Natural killer cell (primary cell): ENCODE measurements around the gene TACC2. TPM values are rescaled to one million over a fixed set of nuclear protein-coding genes. Genes with fewer than 3 reads are reported as not detected.
A peak's percentile ranks its signal among the peaks of the same experiment; 100 is the strongest.

Source experiments
- ATAC-seq, 3 donors: fragments of 150-1000 bp in 2 of 3; fragments of 200-7000 bp in 1 of 3; cut with Tn5 transposase; 1 replicate in 1 of 3; 2 replicates in 2 of 3; pipeline ENCODE4 v1.10.0; 2021; ENCODE audit warnings: mild to moderate bottlenecking in 2 of 3, moderate library complexity in 2 of 3
- DNase-seq, 2 donors: peaks; one replicate each; pipeline versions ENCODE4 v3.0.0 to v3.0.0-alpha.2; 2013 to 2021; ENCODE audit warnings: mixed read lengths in 1 of 2
- H3K27ac ChIP-seq: one replicate; pipeline ENCODE4 v1.5.1; 2013; ENCODE audit warnings: mild to moderate bottlenecking, low read length
- H3K27me3 ChIP-seq: one replicate; pipeline ENCODE4 v1.6.1; 2013; ENCODE audit warnings: low read length; ENCODE audit not compliant: control insufficient read depth, insufficient read depth
- H3K36me3 ChIP-seq: one replicate; pipeline ENCODE4 v1.6.1; 2013; ENCODE audit warnings: low read length; ENCODE audit not compliant: control insufficient read depth, insufficient read depth
- H3K4me1 ChIP-seq: one replicate; pipeline ENCODE4 v1.6.1; 2013; ENCODE audit warnings: low read length; ENCODE audit not compliant: control insufficient read depth, insufficient read depth
- H3K4me3 ChIP-seq: one replicate; pipeline ENCODE4 v1.5.1; 2013; ENCODE audit warnings: low read length
- H3K9me3 ChIP-seq: one replicate; pipeline ENCODE4 v1.6.1; 2013; ENCODE audit warnings: low read length; ENCODE audit not compliant: control insufficient read depth, insufficient read depth
- H3K27ac Mint-ChIP-seq, 2 donors: one replicate each; pipeline ENCODE4 v1.8.0; 2022; ENCODE audit warnings: mild to moderate bottlenecking in 2 of 2, mixed read lengths in 2 of 2, moderate library complexity in 1 of 2
- H3K27me3 Mint-ChIP-seq, 2 donors: one replicate each; pipeline ENCODE4 v1.8.0; 2022; ENCODE audit warnings: low read depth in 2 of 2, mixed read lengths in 2 of 2
- H3K36me3 Mint-ChIP-seq: one replicate; pipeline ENCODE4 v1.8.0; 2022; ENCODE audit warnings: mixed read lengths
- H3K4me1 Mint-ChIP-seq, 2 donors: one replicate each; pipeline ENCODE4 v1.8.0; 2022; ENCODE audit warnings: mixed read lengths in 2 of 2
- H3K4me3 Mint-ChIP-seq: one replicate; pipeline ENCODE4 v1.8.0; 2022; ENCODE audit warnings: mild to moderate bottlenecking, moderate library complexity, mixed read lengths
- H3K9me3 Mint-ChIP-seq, 2 donors: one replicate each; pipeline ENCODE4 v1.8.0; 2022; ENCODE audit warnings: mixed read lengths in 2 of 2
- WGBS: methylation state at CpG from one replicate; pipeline ENCODE4 v1.1.7; 2013; ENCODE audit warnings: missing lambda C conversion rate; ENCODE audit not compliant: insufficient coverage; 5-methylcytosine and 5-hydroxymethylcytosine counted together
- intact Hi-C: fragments of 100-400 bp; cut with micrococcal nuclease; formaldehyde crosslinking; loops from one replicate; pipeline ENCODE4 v1.14.2; 2022
- total RNA-seq, 4 donors: library from RNA; stranded (reverse); fragments of 120-200 nt in 1 of 4; gene quantifications; one replicate each; pipeline versions ENCODE4 v1.2.3 to v1.2.4, GENCODE V29; 2013 to 2022
- TF ChIP-seq, protein P1 (sequence below): fragments of 200-600 bp; IDR thresholded peaks from one replicate; pipeline ENCODE4 v1.8.0; 2022; ENCODE audit warnings: antibody characterized with exemption

The TACC2 gene
- total RNA-seq, 3 donors from 2014 or later (not counting 1 experiment from before 2014, with no cell fraction given): not detected

DNA sequence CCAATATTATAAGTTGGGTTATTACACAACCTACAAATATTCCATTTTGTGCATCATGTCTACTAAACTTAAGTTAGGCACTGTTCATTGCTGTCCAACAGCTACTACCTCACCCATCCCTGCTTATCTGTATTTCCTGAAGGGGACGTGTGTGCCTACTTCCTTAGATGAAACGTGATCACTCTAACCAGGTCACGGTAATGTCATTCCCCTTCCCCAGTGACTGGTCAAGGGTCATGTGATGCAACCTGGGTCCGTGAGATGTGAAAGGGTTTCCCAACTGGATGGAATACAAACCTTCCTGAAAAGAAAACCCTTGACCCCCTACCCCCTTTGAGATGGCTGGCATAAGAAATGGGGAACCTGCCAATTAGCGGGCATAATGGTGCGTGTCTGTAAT lies 12.4 kb upstream of the TACC2 start:
- Histone ChIP-seq H3K27ac (no peak overlapping the region), H3K4me1 (peaks cover 19% of the 10 kb centered on the region), H3K27me3 (no peaks in the 10 kb centered on the region), H3K36me3 (no peaks in the 10 kb centered on the region), H3K4me3 (no peak overlapping the region), H3K9me3 (no peaks in the 10 kb centered on the region)
- DNase-seq (no peak), ATAC-seq (no peak)
- peak overlapping the region; percentile 31 for H3K4me3 Mint-ChIP-seq
- H3K9me3 Mint-ChIP-seq: no peaks in the 10 kb centered on the region
- H3K27ac Mint-ChIP-seq: no peak overlapping the region
- peaks cover 18 to 23% of the 10 kb centered on the region in 2 donors for H3K4me1 Mint-ChIP-seq
- intact Hi-C loops: no loop called here
- TF ChIP-seq, protein P1, sequence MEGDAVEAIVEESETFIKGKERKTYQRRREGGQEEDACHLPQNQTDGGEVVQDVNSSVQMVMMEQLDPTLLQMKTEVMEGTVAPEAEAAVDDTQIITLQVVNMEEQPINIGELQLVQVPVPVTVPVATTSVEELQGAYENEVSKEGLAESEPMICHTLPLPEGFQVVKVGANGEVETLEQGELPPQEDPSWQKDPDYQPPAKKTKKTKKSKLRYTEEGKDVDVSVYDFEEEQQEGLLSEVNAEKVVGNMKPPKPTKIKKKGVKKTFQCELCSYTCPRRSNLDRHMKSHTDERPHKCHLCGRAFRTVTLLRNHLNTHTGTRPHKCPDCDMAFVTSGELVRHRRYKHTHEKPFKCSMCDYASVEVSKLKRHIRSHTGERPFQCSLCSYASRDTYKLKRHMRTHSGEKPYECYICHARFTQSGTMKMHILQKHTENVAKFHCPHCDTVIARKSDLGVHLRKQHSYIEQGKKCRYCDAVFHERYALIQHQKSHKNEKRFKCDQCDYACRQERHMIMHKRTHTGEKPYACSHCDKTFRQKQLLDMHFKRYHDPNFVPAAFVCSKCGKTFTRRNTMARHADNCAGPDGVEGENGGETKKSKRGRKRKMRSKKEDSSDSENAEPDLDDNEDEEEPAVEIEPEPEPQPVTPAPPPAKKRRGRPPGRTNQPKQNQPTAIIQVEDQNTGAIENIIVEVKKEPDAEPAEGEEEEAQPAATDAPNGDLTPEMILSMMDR: no peak
- no peaks in the 10 kb centered on the region for H3K36me3 Mint-ChIP-seq
- 95% methylated on average over 6 of the region's 6 CpGs for WGBS
- H3K27me3 Mint-ChIP-seq: peaks cover 0 to 10% of the 10 kb centered on the region in 2 donors

DNA sequence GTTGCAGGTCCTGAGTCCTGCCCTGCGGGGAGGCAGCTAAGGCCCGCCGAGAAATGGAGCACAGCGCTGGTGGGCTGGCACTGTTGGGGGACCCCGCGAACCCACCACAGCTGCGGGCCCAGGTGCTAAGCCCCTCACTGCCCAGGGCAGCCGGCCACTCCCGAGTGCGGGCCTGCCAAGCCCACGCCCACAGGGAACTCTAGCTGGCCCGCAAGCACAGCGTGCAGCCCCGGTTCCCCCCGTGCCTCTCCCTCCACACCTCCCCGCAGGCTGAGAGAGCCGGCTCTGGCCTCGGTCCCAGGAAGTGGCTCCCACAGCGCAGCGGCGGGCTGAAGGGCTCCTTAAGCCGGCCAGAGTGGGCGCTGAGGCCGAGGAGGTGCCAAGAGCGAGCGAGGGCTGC lies 10.5 kb upstream of the TACC2 start:
- Mint-ChIP-seq H3K9me3 (no peaks in the 10 kb centered on the region), H3K4me1 (peaks cover 8 to 13% of the 10 kb centered on the region in 2 donors), H3K4me3 (no peak overlapping the region), H3K36me3 (no peaks in the 10 kb centered on the region), H3K27me3 (peaks cover 5 to 17% of the 10 kb centered on the region in 2 donors), H3K27ac (no peak overlapping the region)
- 96% methylated on average over 26 of the region's 26 CpGs for WGBS
- no peak for ATAC-seq
- Histone ChIP-seq H3K4me1 (peaks cover 15% of the 10 kb centered on the region), H3K36me3 (no peaks in the 10 kb centered on the region), H3K9me3 (no peaks in the 10 kb centered on the region), H3K4me3 (no peak overlapping the region), H3K27ac (no peak overlapping the region), H3K27me3 (no peaks in the 10 kb centered on the region)
- intact Hi-C loops: no loop called here
- no peak for DNase-seq
- TF ChIP-seq, protein P1: no peak

DNA sequence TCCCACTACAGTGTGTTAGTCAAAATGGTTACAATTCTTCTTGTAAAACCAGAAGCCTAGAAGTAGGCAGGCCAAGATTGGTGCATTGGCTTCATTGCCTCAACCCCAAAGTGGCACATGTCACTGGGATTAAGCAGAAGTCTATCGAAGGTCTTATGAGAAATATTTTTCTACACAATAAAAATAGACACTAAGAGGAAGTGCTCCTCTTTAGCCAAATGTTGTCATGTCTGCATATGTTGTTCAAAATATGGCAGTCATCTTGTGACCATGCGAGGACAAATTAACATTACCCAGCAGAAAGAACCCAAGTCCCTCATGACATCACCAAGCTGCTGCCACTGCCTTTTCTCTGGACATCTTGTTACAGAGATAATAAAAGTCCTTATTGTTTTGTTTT lies 7.6 kb upstream of the TACC2 start:
- no peaks in the 10 kb centered on the region for H3K4me1 ChIP-seq
- TF ChIP-seq, protein P1: no peak
- no peak overlapping the region for H3K27ac ChIP-seq
- Mint-ChIP-seq H3K9me3 (peaks cover 3 to 6% of the 10 kb centered on the region in 2 donors), H3K27me3 (peaks cover 10 to 25% of the 10 kb centered on the region in 2 donors), H3K36me3 (peaks cover 15% of the 10 kb centered on the region), H3K27ac (no peak overlapping the region), H3K4me1 (no peaks in the 10 kb centered on the region), H3K4me3 (no peak overlapping the region)
- intact Hi-C loops: no loop called here
- H3K9me3 ChIP-seq: peaks cover 11% of the 10 kb centered on the region
- no peak for DNase-seq
- H3K36me3 ChIP-seq: no peaks in the 10 kb centered on the region
- WGBS: 80% methylated on average over 1 of the region's 2 CpGs
- no peak for ATAC-seq
- H3K4me3 ChIP-seq: no peak overlapping the region
- no peaks in the 10 kb centered on the region for H3K27me3 ChIP-seq

DNA sequence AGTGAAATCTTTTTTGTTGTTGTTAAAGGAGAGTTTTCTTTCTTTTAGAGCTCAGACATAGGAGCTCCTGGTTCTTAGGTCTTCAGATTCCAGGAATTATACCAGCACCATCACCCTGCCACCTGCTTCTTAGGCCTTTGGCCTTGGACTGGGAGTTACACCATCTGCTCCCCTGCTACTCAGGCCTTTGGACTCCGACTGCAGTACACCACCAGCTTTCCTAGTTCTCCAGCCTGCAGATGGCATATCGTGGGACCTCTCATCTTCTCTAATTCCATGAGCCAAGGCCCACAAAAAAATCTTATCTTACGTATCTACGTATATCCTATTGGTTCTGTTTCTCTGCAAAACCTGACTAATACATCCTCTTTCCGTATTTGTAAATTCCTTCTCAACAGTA lies 5.1 kb upstream of the TACC2 start:
- H3K4me3 ChIP-seq: no peak overlapping the region
- Mint-ChIP-seq H3K36me3 (peaks cover 15% of the 10 kb centered on the region), H3K9me3 (peaks cover 3 to 8% of the 10 kb centered on the region in 2 donors), H3K27me3 (peaks cover 17 to 32% of the 10 kb centered on the region in 2 donors), H3K4me3 (no peak overlapping the region), H3K4me1 (no peaks in the 10 kb centered on the region), H3K27ac (no peak overlapping the region)
- peaks cover 11% of the 10 kb centered on the region for H3K9me3 ChIP-seq
- H3K36me3 ChIP-seq: no peaks in the 10 kb centered on the region
- intact Hi-C loops: no loop called here
- TF ChIP-seq, protein P1: no peak
- DNase-seq (no peak), ATAC-seq (no peak)
- no peak overlapping the region for H3K27ac ChIP-seq
- H3K27me3 ChIP-seq: no peaks in the 10 kb centered on the region
- 92% methylated on average over 5 of the region's 5 CpGs for WGBS
- H3K4me1 ChIP-seq: no peaks in the 10 kb centered on the region
